Islet of Langerhans (tissue), 1 donor: ENCODE results near the gene MPI.
"Not testable (repeated sequence)": the region's sequence is repeated elsewhere in the genome, so short reads cannot be mapped to it uniquely, and the experiment has no call there.

Experiments used
- FAIRE-seq: peaks from one replicate; lab custom pipeline; 2011; peaks lifted over from hg19 to GRCh38; lab: Jason Lieb, UNC

MPI gene

DNA sequence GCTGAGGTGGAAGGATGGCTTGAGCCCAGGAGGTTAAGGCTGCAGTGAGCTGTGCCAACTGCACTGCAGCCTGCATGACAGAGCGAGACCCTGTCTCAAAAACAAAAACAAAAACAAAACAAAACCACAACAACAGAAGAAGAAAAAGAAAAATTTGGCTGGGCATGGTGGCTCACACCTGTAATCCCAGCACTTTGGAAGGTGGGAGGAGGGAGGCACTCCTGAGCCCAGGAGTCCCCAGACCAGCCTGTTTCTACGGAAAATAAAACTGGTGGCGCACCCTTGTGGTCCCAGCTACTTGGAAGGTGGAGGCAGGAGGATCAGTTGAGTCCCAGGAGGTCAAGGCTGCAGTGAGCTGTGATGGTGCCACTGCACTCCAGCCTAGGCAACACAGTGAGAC, 45.4 kb downstream of the MPI start:
- FAIRE-seq, result not testable (repeated sequence)

DNA sequence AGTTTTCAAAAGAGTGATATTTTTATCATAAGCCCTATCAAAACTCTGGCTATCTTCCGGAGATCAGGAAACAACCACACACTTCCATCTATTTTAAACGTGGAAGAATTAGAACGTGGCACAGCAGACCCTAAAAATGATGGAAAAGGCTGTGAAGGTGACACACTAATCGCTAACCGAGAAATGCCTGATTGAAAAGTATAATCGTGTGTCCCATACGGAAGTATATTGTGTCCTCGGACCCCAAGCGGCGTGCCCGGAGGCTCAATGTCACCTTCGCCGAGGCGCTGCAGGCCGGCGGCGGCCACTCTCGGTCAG, 47.4 kb downstream of the MPI start:
- no peak for FAIRE-seq

DNA sequence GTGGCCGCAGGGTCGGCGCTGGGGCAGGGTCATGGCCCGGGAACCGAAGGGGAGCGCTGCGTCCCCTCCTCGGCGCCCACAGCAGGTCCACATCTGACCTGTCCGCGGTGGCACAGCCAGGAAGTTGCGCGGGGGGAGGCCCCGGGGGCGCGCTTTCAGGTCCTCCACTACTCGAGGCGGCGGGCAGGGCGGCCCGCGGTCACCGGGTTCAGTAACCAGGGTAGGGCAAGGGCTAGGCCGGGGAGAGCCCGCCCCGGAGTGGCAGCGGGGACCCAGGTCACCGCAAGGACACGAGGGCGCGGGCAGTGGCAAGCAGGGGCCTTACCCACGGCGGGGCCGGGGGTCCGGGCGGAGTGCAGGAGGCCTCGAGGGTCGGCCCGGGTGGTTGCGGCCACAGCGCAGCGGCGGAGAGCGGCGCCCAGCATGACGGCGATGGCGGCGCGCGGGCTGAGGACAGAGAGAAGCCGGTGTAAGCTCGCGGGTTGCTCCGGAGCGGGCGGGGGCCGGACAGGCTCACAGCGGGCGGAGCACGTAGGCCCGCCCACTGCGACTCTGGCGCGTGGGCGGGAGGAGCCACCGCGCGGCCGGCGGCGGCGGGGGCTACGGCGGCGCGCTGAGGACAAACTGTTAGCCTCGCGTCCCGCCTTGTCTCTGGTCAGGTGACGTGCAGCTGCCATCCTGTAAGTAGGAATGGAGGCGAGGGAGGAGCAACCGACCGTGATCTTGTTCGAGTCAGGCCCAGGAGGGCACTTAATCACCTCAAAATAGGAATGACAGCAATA, 47.9 kb downstream of the MPI start, which contains the start of gene COX5A:
Gene COX5A (minus strand): TSS at position 484 of the 782 bp plus-strand sequence. CDS start 59 bp downstream, at position 425.
- FAIRE-seq, result no peak

DNA sequence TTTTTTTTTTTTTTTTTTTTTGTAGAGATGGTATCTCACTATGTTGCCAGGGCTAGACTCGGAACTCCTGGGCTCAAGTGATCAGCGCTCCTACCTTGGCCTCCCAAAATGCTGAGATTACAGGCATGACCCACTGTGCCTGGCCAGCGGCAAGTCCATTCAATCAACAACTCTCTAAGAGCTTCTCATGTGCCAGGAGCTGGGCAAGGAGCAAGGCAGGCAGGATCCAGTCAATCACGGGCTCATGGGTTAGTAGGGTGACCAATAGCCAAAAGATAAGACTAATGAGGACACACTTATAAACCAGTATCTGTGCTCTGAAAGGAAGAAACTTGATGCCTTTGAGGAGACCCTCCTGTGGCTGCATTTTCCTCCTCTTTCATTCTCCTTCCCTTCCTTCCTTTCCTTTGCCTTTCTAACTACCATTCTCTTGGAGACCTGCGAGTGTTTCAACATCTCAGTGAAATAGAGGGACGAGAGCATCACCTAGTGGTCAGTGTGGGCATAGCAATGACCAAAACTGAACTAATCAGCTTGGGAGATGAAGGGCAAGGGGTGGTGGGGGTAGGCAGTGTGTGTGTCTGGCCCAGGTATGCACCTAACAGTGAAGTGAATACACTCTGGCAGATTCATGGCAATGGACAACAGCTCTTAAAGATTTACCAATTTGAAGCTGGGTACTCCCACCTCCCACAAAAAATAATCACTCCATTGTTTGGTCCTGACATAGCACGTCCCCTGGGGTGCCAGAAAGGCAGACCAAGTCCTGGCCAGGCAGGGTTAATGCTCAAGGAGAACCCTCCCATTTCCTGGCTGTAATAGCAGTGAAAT, 60.5 kb downstream of the MPI start:
- no peak for FAIRE-seq

DNA sequence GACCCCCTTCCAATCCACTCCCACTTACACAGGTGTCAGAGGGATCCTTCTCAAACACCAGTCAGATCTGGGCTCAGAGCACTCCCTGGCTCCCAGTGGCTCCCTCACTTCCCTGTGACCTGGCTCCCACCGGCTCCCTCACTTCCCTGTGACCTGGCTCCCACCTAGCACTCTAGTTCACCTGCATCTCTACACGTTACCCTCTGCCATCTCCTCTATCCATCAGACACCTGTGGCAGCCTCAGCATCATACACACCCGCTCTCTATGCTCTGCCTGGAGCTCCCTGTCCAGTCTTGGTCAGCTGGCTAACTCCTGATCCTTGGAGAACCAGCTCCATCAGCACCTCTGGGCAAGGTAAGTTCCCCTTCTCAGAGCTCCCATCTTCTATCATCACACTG, 61.2 kb downstream of the MPI start:
- no peak for FAIRE-seq
